ENCODE measurements around the gene OXNAD1.

- TF ChIP-seq CTCF (IDR thresholded peaks at IDR 0.05) (no peak), POLR2AphosphoS5 (IDR thresholded peaks at IDR 0.05) (no peak), POLR2A (IDR thresholded peaks at IDR 0.05) (no peak)
Observed at GRCh38 chr3:16266714-16267113, 1.7 kb downstream of the OXNAD1 start.
